OCI-M2 (cell line): ENCODE measurements around the gene ZNF354C.
"Not testable (repeated sequence)": the region's sequence is repeated elsewhere in the genome, so short reads cannot be mapped to it uniquely, and the experiment has no call there.

Source experiments
- DNase-seq: peaks from one replicate; lab custom pipeline; 2025; ENCODE audit not compliant: unreplicated experiment; lab: John Stamatoyannopoulos, UW

Gene ZNF354C

DNA sequence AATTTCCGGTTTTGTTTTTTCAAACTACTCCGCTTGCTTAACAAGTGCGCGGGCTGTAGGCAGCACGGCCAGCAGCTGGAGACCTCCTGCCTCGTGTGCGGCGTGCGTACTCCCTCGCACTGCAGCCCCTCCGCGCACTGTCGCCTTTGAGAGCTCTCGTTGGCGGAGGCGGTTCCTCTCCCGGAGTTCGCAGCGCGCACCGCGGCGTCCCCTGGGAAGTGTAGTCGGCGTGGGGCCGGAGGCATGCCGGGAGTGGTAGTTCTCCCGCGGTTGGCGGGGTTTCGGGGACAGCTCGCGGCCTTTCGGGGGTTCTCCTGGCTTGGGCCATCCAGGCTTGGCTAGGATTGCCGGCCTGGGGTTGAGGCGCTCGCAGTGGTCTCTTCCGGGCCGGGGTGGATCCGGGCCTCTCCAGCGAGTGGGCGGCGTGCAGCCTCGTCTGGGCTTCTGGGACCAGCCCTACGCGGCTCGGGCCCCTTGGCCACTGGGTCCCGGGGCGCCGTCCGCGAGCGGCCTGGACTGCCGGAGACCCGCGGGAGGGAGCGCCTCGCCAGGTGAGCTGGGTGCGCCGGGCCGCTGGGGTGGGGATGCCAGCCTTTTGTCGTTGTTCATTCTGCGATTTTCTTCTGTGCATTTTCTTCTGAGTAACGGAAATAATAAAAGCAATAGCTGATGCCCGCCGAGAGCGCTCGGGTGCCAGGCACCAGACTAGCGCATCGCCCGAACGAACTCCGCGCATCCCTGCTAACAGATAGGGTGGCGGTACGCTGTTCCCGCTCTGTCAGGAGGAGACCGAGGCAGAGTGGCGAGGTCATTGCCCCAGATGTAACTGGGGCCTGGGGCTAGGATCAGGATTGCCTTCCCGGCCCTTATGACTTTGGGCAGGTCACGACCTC lies at the start of gene ZNF354C:
TSS of gene ZNF354C (plus strand) at position 258 of the 893 bp plus-strand sequence. CDS start 1,696 bp downstream, outside the sequence.
- peak; percentile 69 for DNase-seq

GRCh38 chr5:179023528-179024189 lies 36.5 kb upstream of the ZNF354C start, which contains the start of gene ZNF879:
Gene ZNF879, plus strand, starts transcription at chr5:179023804. Its CDS starts 1,201 bp downstream, at chr5:179025005.
- DNase-seq = peak; percentile 36

GRCh38 chr5:179033004-179033580 lies 27.1 kb upstream of the ZNF354C start:
- DNase-seq = no peak

- no peak for DNase-seq
Measured at GRCh38 chr5:179044765-179045164, 15.4 kb upstream of the ZNF354C start.

DNA sequence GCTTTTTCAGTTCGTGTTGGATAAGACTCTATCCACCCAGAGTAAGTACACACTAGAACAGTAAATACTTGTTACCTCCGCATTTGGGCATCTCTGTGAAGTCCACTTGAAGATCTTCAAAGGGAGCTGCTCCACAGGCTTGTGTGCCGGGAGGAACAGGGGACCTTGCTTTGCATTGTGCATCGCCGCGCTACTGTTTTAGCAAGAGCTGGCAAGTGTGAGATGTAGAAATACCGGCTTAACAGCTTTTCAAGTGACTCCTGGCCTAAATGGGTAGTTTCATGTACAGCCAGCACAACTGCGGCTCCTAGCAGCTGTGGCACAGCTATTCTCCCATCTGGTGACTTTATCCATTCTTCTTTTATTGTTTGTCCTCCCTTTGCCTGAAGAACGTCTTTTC lies 8.4 kb upstream of the ZNF354C start:
- no peak for DNase-seq

DNA sequence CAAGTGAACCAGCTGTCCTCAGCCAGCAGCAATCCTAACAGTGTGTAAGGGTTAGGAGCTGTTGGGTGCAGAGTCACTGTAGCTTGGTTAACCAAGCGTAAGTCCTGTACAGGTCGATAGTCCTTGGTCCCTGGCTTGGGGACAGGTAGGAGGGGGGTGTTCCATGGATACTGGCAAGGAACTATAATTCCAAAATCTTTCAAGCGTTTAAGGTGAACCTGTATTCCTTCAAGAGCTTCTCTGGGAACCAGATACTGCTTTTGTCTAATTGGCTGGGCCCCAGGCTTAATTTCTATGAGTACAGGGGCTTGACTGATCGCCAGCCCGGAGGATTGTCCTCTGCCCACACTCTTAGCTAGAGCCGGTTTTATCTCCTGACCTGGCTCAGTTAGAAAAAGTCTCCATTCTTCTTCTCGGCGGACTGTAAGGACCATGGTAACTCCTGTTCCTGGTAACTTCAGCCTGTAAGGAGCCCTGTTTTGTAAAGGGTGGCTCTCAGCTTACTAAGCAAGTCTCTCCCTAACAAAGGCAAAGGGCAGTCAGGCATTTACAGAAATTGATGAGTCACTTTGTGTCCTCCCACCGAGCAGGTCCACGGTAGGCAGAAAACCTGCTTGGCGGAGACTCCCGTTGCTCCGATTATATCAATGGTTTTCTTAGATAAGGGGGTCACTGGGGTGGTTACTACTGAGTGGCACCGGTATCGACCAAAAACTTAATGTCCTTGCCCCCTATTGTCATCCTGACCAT lies 6.0 kb upstream of the ZNF354C start:
- DNase-seq = no peak

GRCh38 chr5:179054876-179055275 lies 5.3 kb upstream of the ZNF354C start:
- DNase-seq = no peak

- no peak for DNase-seq
Measured at GRCh38 chr5:179055436-179055835, 4.7 kb upstream of the ZNF354C start.

GRCh38 chr5:179055841-179056240 lies 4.3 kb upstream of the ZNF354C start:
- DNase-seq = no peak

DNA sequence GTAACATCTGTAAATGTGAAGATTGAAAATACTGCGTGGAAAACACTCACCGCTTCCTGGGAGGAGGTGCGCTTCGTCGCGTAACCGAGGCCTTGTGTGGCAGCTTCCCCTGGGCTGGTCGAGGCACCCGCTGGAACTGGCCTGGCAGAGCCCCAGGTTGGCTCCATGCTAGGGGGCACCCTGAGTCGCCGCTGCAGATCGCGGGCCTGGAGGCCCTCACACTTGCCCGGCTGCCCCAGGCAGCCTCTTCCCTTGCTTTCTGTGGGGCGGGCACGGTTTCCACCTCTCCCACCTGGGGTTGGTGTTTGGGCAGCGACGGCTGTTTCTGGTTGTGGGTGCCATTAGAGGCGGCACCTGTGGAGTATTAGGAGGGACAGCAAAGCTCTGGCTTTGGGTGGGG lies 852 bp downstream of the ZNF354C start:
- no peak for DNase-seq

GRCh38 chr5:179065703-179066102 lies 5.5 kb downstream of the ZNF354C start:
- DNase-seq = no peak

GRCh38 chr5:179079165-179079987 lies 19.2 kb downstream of the ZNF354C start:
- no peak for DNase-seq

- DNase-seq = no peak
Measured at GRCh38 chr5:179080724-179081123, 20.6 kb downstream of the ZNF354C start.

GRCh38 chr5:179089502-179089901 lies 29.3 kb downstream of the ZNF354C start:
- DNase-seq = no peak

- DNase-seq = not testable (repeated sequence)
Measured at GRCh38 chr5:179101282-179101681, 41.1 kb downstream of the ZNF354C start.

DNA sequence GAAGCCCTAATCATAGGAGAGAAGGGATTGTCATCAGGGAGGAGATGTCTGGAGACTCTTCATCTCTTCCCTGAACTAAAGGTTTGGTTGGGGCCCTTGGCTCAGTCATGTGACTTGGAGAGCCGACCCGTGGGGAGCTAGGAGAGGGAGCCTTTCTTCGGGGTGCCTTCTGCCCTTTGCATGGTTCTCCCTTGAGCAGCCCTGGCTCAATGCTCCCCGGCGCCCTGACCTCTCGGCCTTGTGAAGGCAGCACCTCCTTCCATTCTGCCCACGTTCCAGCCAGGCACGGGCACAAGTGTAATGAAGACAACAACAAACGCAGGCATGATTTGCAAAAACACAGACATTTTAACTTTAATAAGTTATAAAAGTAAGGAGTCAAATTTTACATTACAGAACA lies 50.4 kb downstream of the ZNF354C start:
- DNase-seq = no peak

- no peak for DNase-seq
Measured at GRCh38 chr5:179111267-179112207, 51.4 kb downstream of the ZNF354C start.

DNA sequence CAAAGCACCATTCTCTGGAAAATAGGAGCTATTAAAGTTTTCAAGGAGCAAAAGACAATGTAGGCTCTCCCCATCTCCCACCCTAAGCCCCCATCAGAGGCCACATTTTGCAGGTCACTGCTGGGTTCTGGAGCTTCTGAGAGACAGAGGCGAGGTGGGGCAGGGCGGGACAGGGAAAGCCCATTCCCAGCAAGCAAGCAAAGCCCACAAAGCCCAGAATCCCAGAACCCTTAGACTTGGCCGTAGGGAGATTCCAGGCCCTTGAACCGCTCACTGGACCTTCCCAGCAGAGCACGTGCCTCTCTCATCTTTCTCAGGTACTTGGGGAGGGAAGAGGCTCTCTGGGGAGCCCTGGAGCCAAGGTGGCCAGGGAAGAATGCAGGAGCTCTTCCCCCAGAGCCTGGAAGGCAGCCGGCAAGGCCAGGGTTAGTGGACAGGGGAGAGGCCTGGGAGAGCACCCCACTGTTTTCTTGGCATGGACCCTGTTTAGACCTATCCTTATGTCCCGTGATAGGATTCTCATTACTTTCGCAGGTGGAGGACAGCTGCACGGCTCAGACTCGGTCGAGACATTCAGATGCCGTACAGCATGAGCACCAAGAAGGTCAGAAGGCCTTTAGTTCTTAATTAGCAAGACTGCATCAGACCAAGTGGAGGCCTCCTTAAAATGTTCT lies 52.4 kb downstream of the ZNF354C start:
- no peak for DNase-seq

- no peak for DNase-seq
Measured at GRCh38 chr5:179113143-179113530, 53.0 kb downstream of the ZNF354C start.
